Measurements from ENCODE around the gene BLMH. TPM values are rescaled to one million over a fixed set of nuclear protein-coding genes. Genes with fewer than 3 reads are reported as not detected.

The BLMH gene
- total RNA-seq, 1 experiment from 2014 or later, result 28.3 TPM

DNA sequence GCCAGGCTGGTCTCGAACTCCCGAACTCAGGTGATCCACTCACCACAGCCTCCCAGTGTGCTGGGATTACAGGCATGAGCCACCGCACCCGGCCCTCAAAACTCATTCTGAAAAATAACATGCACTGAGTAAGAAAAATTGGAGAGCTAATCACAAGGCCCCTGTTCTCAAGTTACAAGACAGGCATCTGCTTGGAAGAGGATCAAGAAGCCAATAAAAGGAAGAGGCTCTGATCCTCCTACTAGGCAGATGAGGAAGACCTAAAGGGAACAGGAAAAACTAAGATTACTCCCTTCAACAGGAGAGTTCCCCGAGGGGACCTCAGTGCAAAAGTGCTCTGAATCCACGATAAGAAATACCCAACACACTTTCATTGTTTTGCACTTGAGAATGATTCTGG lies 18.4 kb downstream of the BLMH start:
- CTCF ChIA-PET, result interaction anchor here (0.7 to 1.0 kb wide), 2 partner anchors 120 to 148 kb away, joined by 3 to 4 read pairs; no protein-coding TSS in a partner anchor
- Mint-ChIP-seq H3K27ac (ENCODE audit: low read depth, unreplicated experiment) (no peak overlapping the region), H3K4me3 (ENCODE audit: unreplicated experiment) (no peak overlapping the region), H3K36me3 (ENCODE audit: insufficient read depth, unreplicated experiment) (peaks cover 61% of the 10 kb centered on the region), H3K9me3 (ENCODE audit: unreplicated experiment) (no peaks in the 10 kb centered on the region), H3K4me1 (ENCODE audit: insufficient read depth, unreplicated experiment) (no peaks in the 10 kb centered on the region), H3K27me3 (ENCODE audit: insufficient read depth, unreplicated experiment) (no peaks in the 10 kb centered on the region)
- intact Hi-C loops (cut with micrococcal nuclease), result no loop called here
- POLR2A ChIA-PET, result interaction anchor here (0.7 kb wide), 1 partner anchor 74 kb away, joined by 3 read pairs; no protein-coding TSS in a partner anchor
- DNase-seq (ENCODE audit: unreplicated experiment), result no peak
- BruUV-seq (replicated peaks), result no TSS peak
- TF ChIP-seq, protein P1, sequence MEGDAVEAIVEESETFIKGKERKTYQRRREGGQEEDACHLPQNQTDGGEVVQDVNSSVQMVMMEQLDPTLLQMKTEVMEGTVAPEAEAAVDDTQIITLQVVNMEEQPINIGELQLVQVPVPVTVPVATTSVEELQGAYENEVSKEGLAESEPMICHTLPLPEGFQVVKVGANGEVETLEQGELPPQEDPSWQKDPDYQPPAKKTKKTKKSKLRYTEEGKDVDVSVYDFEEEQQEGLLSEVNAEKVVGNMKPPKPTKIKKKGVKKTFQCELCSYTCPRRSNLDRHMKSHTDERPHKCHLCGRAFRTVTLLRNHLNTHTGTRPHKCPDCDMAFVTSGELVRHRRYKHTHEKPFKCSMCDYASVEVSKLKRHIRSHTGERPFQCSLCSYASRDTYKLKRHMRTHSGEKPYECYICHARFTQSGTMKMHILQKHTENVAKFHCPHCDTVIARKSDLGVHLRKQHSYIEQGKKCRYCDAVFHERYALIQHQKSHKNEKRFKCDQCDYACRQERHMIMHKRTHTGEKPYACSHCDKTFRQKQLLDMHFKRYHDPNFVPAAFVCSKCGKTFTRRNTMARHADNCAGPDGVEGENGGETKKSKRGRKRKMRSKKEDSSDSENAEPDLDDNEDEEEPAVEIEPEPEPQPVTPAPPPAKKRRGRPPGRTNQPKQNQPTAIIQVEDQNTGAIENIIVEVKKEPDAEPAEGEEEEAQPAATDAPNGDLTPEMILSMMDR (IDR thresholded peaks at IDR 0.05; ENCODE audit: unreplicated experiment), result no peak

DNA sequence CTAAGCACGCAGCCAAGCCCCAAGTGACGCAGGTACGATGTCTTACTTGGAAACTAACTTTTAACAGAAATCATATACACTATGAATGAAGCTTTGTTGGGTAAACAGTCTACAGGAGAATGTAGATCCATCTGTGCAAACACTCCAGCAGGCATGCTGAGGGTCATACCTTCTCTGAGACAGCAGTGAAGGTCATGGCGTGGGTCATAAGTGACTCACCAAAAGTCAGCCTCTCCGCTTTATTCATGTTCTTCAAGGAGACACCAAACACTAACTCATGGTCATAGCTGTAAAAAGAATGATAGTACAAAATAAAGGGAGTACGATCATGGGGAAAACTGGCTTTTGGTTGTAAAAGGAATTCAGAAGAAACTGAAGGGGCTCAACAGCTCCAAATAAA lies 20.6 kb downstream of the BLMH start:
- CTCF ChIA-PET, result interaction anchor here (0.6 to 1.1 kb wide), 3 partner anchors 35 to 166 kb away, joined by 3 to 6 read pairs (median 4); no protein-coding TSS in a partner anchor
- H3K36me3 Mint-ChIP-seq (ENCODE audit: insufficient read depth, unreplicated experiment), result peaks cover 73% of the 10 kb centered on the region
- POLR2A ChIA-PET, result interaction anchor here (0.7 to 1.3 kb wide), 2 partner anchors 8 to 52 kb away, joined by 3 read pairs; no protein-coding TSS in a partner anchor
- TF ChIP-seq, protein P1 (IDR thresholded peaks at IDR 0.05; ENCODE audit: unreplicated experiment), result no peak
- intact Hi-C loops (cut with micrococcal nuclease), result no loop called here
- H3K27ac Mint-ChIP-seq (ENCODE audit: low read depth, unreplicated experiment), result no peak overlapping the region
- DNase-seq (ENCODE audit: unreplicated experiment), result no peak
- H3K4me1 Mint-ChIP-seq (ENCODE audit: insufficient read depth, unreplicated experiment), result no peaks in the 10 kb centered on the region
- no peaks in the 10 kb centered on the region for H3K9me3 Mint-ChIP-seq (ENCODE audit: unreplicated experiment)
- BruUV-seq (replicated peaks), result no TSS peak
- no peaks in the 10 kb centered on the region for H3K27me3 Mint-ChIP-seq (ENCODE audit: insufficient read depth, unreplicated experiment)
- no peak overlapping the region for H3K4me3 Mint-ChIP-seq (ENCODE audit: unreplicated experiment)

DNA sequence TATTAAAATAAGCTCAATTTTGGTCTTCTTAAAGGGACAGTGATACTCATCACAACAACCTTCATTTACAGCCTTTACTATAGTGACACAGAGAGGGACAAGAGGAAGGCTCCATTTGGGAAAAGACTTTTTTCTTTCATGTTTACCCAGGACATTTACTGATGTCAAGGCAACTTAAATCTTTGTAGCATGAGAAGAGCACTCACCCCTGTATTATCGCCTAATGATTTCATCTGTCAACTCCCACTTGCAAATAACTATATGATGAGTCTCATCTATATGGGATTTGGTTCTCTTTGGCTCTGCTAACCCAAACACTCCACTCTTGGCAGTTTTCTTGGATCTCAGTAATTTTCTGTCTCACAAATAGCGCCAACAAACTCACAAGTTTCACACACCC lies 24.1 kb downstream of the BLMH start:
- Mint-ChIP-seq H3K27me3 (ENCODE audit: insufficient read depth, unreplicated experiment) (no peaks in the 10 kb centered on the region), H3K4me3 (ENCODE audit: unreplicated experiment) (no peak overlapping the region), H3K9me3 (ENCODE audit: unreplicated experiment) (no peaks in the 10 kb centered on the region), H3K36me3 (ENCODE audit: insufficient read depth, unreplicated experiment) (peaks cover 60% of the 10 kb centered on the region), H3K4me1 (ENCODE audit: insufficient read depth, unreplicated experiment) (no peaks in the 10 kb centered on the region), H3K27ac (ENCODE audit: low read depth, unreplicated experiment) (no peak overlapping the region)
- ChIA-PET CTCF (interaction anchor here (0.6 kb wide), 2 partner anchors 140 to 175 kb away, joined by 3 to 5 read pairs; no protein-coding TSS in a partner anchor), POLR2A (no interaction called here)
- TF ChIP-seq, protein P1 (IDR thresholded peaks at IDR 0.05; ENCODE audit: unreplicated experiment), result no peak
- BruUV-seq (replicated peaks), result no TSS peak
- intact Hi-C loops (cut with micrococcal nuclease), result no loop called here
- no peak for DNase-seq (ENCODE audit: unreplicated experiment)

DNA sequence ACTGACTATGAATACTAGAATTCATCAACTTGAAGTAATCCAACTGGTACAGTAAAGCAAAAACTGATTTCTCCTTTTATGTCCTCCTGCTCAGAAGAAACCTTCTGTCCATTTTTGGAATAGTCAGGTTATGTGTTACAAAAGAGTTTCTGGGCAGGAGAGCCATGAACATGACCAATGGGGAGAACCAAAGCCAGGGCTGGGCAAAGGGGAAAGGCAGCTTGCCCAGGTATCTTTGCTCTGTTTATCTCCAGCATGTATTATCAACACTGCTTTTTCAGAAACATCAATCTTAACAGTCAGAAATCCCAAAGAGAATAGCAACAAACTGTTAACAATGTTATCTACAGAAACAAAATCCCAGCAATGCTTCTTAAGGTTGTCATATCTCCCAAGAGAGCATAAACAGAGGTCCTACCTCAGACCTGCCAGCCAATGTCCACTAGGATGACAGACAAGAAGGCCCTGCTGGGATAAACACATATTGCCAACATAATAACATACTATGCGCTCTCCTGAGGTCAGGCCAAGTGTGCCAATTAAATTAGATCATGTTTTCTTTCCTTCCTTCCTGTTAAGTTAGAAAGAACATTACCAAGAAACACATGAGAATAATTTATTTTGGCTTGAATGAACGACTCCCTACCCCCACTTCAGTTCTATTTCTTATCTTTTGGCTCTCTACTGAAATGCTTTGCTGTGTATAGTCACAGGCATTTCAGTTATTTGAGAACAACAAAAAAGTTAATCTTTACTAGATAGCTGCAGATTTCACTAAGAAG lies 28.0 kb downstream of the BLMH start:
- TF ChIP-seq, protein P1 (IDR thresholded peaks at IDR 0.05; ENCODE audit: unreplicated experiment), result no peak
- Mint-ChIP-seq H3K4me1 (ENCODE audit: insufficient read depth, unreplicated experiment) (no peaks in the 10 kb centered on the region), H3K36me3 (ENCODE audit: insufficient read depth, unreplicated experiment) (peaks cover 34% of the 10 kb centered on the region), H3K9me3 (ENCODE audit: unreplicated experiment) (no peaks in the 10 kb centered on the region), H3K4me3 (ENCODE audit: unreplicated experiment) (no peak overlapping the region), H3K27me3 (ENCODE audit: insufficient read depth, unreplicated experiment) (no peaks in the 10 kb centered on the region), H3K27ac (ENCODE audit: low read depth, unreplicated experiment) (no peak overlapping the region)
- no peak for DNase-seq (ENCODE audit: unreplicated experiment)
- ChIA-PET CTCF (interaction anchor here (0.6 kb wide), 1 partner anchor 76 kb away, joined by 3 read pairs; no protein-coding TSS in a partner anchor), POLR2A (no interaction called here)
- intact Hi-C loops (cut with micrococcal nuclease), result no loop called here
- no TSS peak for BruUV-seq (replicated peaks)

All from MCF 10A (cell line).